Esophagus muscularis mucosa (tissue), 3 donors: Measurements from ENCODE around the gene NPEPPS.
"Not testable (repeated sequence)": the region's sequence is repeated elsewhere in the genome, so short reads cannot be mapped to it uniquely, and the experiment has no call there.

Source experiments
- POLR2A ChIP-seq: fragments of 450-650 bp; IDR thresholded peaks from one replicate; pipeline ENCODE4 v1.6.1; 2017; ENCODE audit warnings: antibody characterized with exemption, moderate library complexity, mild to moderate bottlenecking, low read depth
- TF ChIP-seq, protein P1 (sequence below), 3 experiments: fragments of 200-600 bp in 2 of 3; fragments of 450-650 bp in 1 of 3; sonication (generic) in 2 of 3; IDR thresholded peaks; one replicate each; pipeline ENCODE4 v1.5.1; 2017 to 2019; ENCODE audit warnings: antibody characterized with exemption in 3 of 3, mild to moderate bottlenecking in 2 of 3, moderate library complexity in 1 of 3

DNA sequence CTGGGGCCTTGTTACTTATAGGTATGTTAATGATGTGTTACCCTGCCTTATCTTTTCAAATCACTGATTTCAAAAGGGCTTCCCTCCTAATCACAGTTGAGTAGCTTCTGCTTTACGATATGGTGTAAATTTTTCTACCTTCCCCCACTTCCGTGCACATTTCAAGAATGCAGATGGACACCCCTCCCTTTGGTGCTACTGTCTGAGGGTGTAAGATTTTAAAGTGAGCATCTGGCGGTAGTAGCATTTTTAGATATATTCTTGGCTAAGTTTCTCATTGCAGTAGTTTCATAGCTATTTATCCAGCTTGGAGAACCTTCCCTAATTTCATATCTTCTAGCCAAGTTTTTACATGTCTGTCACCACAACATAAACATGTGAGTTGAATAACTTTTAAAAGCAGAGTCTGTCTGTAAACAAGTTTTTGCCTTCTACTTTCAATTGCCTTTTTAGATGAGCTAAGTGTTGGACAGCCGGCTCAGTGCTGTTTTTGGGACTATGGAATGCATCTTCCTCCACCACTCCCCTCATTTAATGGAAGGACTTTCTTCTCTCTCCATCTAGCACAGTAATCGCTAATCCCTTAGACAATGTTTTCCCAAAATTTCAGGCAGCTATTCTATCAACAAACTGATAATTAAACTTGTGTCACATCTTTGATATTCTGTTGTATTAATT, 55.6 kb downstream of the NPEPPS start:
- TF ChIP-seq, protein P1, sequence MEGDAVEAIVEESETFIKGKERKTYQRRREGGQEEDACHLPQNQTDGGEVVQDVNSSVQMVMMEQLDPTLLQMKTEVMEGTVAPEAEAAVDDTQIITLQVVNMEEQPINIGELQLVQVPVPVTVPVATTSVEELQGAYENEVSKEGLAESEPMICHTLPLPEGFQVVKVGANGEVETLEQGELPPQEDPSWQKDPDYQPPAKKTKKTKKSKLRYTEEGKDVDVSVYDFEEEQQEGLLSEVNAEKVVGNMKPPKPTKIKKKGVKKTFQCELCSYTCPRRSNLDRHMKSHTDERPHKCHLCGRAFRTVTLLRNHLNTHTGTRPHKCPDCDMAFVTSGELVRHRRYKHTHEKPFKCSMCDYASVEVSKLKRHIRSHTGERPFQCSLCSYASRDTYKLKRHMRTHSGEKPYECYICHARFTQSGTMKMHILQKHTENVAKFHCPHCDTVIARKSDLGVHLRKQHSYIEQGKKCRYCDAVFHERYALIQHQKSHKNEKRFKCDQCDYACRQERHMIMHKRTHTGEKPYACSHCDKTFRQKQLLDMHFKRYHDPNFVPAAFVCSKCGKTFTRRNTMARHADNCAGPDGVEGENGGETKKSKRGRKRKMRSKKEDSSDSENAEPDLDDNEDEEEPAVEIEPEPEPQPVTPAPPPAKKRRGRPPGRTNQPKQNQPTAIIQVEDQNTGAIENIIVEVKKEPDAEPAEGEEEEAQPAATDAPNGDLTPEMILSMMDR (IDR thresholded peaks at IDR 0.05) = not testable (repeated sequence)
- not testable (repeated sequence) for TF ChIP-seq POLR2A
